8988T (cell line): ENCODE data around the gene P4HB.
"Not testable (repeated sequence)": the region's sequence is repeated elsewhere in the genome, so short reads cannot be mapped to it uniquely, and the experiment has no call there.

Source experiments
- DNase-seq: peaks from one replicate; pipeline ENCODE4 v3.0.0; 2011

Gene P4HB

DNA sequence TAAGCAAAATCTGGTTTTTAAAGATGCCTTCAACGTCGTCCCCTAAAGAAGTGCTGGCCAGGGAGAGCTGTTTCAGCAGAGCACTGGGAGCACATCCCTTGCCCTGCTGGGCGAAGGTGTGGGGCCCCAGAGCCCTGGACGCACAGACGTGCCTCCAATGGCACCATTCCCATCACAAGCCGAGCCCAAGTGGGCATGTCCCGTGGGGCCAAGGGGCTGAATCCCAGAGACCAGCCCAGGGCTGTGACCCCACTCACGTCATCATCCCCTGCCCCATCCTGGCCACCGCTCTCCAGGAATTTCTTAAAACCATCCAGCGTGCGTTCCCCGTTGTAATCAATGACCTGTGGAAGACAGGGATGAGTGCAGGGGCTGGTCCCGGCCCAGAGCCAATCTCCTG lies 15.4 kb downstream of the P4HB start:
- no peak for DNase-seq

DNA sequence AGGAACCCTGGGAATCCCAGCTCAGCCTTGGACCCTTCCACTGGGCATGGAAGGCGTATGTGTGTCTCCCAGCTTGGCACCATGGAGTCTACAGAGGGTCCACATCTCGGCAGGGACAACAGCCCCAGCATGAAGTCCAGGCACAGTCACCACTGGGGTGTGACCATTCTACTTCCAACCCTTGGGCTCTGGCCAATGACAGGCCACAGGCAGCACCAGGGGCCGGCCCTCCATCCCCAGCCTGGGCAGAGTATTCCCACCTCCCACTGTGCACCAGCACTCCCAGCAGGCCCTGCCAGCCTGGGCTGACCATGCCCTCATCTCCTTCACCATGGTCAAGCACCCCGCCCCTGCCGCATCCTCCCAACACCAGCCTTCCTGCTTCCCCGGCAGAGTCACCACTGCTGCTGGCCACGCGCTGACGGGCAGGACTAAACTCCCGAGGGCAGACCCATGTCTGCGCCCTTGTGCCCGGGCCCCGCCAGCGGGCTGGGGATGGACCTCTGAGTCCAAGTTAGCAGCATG lies 15.9 kb downstream of the P4HB start:
- DNase-seq, result no peak

DNA sequence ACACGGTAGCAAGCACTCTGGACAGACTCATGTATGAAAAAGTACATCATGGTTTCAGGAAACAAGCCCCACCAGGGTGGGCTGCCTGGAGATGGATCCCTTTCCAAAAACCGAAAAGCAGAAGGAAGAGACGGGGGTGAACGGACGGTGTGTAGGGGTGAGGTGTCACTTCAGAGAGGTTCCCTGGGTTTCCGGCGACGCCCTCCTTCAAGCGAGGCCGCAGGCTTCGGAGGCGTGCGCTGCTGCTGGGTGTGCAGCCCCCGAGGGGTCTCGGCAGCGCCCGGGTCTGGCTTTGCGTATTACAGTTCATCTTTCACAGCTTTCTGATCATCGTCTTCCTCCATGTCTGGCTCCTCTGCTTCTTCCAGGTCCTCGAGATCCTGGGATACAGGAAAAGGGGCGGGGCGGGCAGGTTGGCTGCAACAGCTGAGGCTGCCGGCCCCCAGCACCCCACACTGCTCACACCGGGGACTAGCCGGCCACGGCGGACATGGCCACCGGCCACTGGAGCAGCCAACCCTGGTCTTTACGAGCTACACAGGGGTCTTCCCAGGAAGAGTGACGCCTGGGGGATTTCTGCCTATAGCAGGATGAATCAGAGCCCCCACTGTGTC lies 16.5 kb downstream of the P4HB start:
- no peak for DNase-seq

DNA sequence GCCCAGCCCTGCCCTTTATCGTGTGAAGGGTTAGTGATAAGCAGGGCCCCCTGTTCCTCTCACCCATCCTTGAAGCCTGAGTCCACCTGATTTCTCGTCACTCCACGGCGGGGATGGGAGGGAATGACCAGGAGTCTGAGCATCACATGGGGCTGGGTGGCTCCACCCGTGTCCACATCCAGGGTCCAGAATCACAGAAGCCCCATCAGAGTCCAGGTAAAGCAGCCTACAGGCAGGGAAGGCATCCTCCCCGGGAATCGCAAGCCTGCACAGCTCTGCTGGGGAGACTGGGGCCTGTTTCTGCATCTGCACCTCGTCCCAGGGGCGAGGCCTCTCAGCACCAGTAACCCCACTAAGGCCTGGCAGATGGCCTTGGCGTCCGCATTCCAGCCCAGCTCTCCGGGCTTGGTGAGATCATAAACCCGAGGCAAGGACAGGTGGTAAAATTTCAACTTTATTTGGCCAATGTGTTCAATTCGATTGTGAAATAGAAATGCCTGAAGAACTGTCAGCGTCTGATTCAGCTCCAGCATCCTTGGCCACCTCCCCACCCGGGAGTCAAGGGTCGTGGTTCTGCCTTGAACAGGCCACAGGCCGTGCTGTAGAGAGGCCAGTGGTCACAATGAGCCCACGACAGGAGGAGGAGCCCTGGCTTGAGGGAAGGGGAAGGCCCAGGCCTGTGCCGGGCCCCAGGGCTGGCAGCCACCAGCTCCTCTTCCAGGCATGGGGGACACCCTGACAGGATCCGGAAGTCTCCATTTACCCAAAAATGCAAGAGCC lies 17.4 kb downstream of the P4HB start:
- no peak for DNase-seq

DNA sequence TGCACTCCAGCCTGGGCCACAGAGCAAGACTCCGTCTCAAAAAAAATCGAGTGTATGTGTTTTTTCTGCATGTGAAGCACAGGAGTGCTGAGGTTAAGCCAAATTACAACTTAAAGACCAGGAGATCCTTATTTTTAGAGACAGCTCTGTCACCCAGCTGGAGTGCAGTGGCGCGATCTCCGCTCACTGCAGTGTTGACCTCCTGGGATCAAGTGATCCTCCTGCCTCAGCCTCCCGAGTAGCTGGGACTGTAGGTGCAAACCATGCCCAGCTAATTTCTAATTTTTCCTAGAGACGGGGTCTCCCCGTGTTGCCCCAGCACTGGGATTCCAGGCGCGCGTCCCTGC lies 18.0 kb downstream of the P4HB start:
- no peak for DNase-seq

DNA sequence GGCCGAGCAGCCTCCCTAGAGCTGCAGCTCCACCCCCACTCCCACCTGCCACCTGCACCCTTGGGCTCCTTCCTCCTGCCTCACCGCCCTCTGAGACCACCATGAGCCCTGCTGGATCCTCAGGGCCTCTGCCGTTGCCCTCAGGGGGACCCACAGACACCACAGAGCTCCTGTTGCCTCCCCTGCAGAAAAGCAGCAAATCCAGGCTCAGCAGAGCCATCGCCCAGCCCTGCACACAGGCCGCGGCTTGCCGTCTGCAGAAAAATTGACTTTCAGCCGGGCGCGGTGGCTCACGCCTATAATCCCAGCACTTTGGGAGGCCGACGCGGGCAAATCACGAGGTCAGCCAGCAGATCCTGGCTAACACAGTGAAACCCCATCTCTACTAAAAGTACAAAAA lies 18.5 kb downstream of the P4HB start:
- no peak for DNase-seq

DNA sequence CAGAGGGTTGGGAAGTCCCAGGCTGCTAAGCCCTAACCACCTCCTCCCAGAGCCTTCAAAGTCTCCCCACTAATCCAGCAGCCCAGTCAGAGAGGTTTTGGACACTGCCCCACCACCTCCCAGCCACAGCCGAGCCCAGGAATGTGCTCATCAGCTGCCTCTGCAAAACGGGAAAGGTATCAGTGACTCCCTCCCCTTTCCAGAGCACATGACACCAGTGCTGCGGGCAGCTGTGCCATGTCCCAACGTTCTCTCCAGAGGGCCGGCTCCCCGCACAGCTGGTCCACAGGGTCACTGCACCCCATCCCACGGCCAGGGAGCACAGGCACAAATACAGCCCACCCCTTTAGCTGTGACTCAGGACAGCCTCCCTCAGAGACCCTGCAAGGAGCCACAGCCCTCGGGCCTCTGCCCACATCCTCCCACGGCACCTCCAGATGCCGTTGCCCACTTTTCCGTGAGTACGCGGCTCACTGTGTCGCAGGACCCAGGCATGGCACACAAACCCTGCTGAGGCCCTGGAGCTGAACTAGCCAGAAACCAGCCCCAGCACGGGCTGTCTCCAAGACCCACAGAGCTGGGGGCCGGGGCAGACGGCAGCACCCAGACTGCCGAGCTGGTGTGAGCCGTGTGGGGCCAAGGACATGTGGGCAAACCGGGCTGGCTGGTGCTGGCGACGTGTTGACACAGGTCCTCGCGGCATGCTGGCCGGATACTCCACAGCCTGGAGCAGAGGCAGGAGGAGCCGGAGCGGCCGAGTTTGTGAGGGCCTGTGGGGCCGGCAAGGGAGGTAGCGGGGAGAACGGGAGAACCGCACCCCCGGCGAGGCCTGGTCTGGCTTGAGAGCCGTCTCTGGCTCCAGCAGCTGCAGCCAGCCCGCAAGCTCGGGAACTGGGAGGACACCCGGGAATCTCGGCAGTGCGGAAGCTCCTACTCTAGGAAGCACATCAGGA lies 19.2 kb downstream of the P4HB start:
- DNase-seq, result no peak

DNA sequence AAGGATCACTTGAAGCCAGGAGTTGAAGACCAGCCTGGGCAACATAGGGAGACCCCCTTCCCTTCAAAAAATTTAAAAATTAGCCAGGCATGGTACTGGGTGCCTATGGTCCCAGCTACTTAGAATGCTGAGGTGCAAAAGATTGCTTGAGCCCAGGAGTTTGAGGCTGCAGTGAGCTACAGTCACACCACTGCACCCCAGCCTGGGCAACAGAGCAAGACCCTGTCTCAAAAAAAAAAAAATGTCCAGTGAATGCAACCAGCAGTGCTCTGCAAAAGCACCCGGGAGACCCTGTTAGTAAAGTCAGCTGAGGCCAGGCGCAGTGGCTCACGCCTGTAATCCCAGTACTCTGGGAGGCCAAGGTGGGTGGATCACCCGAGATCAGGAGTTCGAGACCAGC lies 20.3 kb downstream of the P4HB start:
- not testable (repeated sequence) for DNase-seq

DNA sequence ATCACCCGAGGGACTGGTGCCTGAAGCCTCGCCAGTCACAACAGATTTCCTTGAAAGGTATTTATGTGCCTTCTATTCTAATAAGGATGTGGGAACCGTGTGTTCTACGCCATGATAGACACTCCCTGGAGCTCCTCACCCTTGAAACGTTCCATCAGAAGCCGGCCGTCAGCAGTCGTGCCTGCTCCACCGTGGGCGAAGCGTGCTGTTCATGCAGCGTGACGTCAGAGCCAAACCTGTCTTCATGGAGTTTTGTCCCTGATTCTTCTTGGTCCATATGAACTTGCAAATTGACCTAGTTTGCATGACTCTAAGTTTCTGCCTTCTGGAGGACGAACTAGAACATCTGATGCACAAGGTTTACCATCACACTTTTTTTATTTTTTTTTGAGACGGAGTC lies 21.0 kb downstream of the P4HB start:
- no peak for DNase-seq

DNA sequence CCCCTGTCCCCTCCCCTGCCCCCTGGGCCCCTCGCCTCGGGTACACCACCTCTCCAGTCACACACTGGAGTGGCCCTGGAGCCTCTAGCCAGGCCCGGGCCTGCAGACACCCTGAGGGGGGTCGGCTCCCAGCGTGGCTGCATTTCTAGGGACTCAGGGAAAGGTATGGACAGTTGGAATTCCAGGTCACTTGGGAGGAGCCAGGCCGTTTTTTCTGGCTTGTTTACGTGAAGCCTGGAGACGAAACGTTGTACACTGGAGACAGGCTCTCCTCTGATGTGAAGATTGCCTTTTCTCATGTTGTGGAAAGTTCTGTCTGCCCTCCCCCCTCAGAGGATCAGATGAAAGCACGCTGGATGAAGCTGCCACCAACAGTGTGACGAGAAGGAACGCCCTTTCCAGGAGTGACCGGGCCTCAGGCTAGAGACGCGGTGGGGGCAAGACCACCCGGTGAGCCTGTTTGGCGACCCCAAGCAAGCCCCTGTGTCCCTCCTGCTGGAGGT lies 21.5 kb downstream of the P4HB start:
- no peak for DNase-seq

DNA sequence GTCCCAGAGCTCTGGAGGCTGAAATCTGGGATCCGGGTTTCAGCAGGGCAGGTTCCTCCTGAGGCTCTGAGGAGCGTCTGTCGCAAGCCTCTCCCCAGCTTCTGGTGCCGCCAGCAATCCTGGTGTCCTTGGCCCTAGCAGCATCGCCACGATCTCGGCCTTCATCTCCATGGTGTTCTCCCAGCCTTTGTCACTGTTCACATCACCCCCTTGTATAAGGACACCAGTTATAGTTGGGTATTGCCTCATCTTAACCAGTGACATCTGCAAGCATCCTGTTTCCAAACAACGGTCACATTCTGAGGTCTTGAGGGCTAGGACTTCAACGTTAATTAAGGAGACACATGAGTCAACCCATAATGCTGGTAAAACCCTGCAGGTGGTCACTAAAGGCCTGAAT lies 22.7 kb downstream of the P4HB start:
- DNase-seq, result no peak

DNA sequence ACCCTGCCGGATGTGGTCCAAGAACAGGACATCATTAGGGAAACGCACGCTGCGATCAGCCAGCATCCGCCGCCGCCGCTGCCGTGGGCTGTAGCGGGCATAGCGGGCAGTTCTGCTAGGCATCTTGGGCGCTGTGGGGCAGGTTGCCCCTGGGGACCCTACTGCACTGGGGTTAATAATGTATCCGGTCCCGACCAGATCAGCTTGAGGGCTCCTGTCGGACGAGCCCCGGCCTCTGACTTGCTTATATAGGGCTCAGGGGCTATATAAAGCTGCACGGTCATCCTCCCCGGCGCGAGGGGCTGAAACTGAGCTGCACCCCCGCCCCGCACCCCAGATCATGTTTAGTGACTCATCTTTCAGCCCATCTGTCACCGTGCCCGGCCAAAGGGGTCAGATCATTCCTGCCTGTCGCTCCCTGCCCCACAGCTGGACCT lies 25.5 kb downstream of the P4HB start, which contains the start of gene PPP1R27:
Gene PPP1R27, minus strand, starts transcription at position 220 of the 437 bp plus-strand sequence. Its CDS starts 97 bp downstream, at position 123.
- no peak for DNase-seq

DNA sequence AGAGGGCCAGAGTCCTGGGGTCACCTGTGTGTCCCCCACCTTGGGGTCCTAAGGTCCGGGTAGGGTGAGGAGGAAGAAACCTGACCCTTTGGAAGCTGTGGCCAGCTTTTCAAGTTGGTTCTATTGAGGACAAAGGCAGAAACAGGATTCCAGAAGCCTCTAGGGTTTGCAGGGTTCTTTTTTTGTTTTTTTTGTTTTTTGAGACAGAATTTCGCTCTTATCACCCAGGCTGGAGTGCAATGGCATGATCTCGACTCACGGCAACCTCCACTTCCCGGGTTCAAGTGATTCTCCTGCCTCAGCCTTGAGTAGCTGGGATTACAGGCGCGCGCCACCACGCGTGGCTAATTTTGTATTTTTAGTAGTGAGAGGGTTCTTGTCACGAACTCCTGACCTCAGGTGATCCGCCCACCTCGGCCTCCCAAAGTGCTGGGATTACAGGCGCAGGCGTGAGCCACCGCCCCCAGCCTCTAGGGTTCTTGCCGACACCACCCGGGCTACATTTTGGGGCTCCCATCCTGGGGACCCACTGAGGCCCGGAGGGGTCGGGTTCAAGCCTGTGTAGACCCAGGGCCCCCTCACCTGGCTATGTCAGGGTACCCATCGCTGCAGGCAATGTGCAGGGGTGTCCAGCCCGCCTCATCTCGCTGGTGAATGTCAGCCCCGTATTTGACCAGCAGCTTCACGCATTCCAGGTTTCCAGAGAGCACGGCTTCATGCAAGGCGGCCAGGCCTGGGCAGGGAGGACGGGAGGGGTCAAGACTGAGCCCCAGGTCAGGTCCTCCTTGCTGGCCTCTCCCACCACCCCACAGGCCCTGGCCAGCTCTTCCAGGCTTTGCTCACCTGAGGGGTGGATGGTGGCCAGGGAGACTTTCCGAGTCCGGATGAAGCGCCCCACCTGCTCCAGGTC lies 26.2 kb downstream of the P4HB start:
- DNase-seq, result no peak

DNA sequence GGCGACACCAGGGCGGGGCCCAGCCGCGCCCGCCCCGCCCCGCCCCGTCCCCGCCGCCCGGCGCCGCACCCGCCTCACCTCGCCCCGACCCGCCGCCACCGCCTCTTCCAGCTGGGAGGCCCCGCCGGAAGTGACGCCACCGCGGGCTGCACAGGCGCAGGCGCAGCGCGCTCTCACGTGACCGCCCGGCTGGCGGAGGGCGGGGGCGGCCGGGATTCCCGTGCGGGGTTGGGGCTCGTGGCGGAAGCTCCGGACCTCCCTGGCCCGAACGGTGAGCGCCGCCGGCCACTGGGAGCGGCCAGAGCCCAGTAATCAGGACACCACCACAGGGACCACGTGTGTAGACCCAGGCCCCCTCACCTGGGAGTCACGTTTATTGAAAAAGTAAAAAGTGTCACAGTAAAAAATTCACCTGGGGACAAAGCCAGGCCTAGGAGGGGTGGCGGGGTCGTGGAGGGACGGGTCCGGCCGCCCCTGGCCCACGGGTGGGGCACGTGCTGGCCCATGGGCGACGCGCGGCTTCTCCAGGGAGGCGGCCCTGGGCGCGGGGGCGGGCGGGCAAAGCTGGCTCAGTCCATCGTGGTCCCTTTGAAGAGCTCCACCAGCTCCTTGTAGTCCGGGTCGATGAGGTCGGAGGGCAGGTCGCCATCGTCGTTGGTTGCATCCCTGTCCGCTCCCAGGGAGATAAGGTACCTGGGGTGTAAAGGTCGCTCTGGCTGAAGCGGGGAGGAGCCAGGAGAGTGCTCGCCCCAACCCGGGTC lies 27.0 kb downstream of the P4HB start, which contains the start of gene MCRIP1:
Gene MCRIP1, minus strand, starts transcription at position 132 of the 761 bp plus-strand sequence. CDS start 8,785 bp downstream, outside the sequence.
- DNase-seq, result peak; percentile 93

DNA sequence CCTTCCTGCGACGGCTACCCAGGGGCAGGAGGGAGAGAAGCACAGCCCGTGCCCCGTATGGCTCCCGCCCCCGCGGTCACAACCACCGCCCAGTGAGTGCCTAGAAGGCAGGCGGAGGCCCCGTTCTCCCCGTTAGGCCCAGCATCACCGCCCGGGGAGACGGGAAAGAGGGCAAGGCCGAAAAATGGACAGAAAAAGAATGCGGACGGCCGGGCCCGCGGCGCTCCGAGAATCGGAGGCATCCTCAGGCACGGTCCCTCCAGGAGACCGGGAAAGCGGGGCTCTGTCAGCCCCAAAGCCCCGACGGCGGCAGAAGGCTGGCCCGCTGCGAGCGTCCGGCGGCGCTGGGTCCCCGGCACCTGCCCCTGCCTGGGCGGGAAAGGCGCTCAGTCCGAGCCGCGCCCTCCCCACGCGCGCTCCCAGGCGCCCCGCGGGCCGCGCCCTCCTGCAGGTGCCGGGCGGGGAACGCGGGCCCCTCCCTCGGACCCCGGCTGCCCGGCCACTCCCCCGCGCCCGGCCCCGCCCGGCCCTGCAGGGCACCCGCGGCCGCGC lies 27.7 kb downstream of the P4HB start:
- DNase-seq, result no peak

DNA sequence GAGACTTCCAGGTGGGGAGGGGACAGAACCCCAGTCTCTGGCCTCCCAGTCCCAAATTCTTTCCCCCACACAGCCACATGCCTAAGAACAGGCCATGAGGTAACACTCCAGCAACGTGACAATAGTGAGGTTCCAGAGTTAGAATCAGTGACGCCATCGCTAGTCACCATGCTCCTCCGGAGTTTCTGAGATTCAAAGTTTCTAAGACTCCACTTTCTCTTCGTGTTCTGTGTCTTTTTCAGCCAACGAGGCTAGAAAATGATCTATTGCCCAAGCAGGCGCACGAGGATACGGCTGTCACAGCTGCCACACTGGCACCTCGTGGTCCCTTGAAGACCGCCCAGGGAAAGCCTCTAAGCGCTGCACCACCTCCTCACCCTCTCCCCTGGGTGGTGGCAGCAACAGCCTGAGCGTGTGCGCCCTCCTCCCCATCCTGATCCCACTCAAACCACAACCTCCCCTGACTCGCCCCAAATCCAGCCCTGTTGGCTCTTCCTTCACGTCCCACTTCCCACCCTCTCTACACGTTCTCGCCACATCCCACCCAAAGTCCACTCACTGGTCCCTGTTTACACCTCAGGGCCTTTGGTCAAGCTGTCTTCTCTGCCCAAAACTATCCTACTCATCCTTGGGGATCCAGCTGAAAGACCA lies 28.3 kb downstream of the P4HB start:
- no peak for DNase-seq

DNA sequence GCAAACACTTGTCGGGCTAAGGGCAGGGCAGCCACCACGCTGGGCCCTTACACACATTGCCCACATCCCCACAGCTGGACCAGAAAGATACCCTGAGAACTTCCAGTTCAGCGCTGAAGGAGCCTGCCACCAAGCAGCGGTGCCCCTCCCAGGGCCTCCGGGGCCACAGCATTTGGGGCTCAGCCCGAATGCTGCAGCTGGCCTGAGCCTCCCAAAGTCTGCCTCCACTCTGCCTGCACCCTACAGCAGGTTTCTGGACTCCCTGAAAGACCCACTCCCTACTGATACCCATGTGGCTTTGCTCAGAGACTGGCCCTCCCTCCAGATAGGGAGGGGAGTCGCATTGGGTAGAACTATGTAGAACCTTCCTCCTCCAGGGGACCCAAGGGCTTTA lies 28.8 kb downstream of the P4HB start:
- no peak for DNase-seq

DNA sequence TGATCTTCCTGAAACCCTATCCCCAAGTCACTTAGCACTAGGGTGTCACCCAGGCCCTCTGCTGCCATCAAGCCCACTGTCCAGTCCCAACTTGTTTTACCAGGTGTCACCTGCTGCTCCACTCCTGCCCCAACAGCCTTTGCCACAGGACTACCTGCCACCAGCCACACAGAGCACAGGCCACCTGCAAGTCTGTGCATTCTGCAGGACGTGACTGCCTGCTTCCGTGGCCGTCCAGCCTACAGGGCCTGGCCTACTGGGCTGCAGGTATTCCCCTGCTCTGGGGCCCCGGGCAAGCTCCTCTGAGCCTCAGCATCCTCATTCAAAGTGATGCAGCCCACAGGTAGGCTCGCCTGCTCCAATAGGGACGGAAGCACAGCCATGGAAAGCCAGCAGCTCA lies 30.5 kb downstream of the P4HB start:
- DNase-seq, result no peak

DNA sequence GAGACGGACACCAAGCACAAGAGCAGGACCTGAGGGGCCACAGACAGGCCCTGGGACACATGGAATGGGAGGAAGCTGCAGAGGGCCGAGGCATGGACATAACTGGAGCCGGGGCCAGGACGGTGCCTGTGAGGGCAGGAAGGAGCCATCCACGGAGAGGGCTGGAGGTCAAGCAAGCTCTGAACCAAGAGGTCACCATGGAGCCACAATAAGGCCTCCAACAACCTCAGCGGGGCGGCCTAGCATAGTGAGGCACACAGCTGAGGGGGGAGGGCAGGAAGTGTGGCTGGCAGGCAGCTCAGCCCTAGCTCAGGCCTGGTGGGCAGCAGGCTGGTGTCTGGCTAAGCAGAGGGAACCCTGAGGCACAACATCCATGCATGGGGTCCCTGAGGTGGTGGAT lies 31.7 kb downstream of the P4HB start:
- DNase-seq, result no peak

DNA sequence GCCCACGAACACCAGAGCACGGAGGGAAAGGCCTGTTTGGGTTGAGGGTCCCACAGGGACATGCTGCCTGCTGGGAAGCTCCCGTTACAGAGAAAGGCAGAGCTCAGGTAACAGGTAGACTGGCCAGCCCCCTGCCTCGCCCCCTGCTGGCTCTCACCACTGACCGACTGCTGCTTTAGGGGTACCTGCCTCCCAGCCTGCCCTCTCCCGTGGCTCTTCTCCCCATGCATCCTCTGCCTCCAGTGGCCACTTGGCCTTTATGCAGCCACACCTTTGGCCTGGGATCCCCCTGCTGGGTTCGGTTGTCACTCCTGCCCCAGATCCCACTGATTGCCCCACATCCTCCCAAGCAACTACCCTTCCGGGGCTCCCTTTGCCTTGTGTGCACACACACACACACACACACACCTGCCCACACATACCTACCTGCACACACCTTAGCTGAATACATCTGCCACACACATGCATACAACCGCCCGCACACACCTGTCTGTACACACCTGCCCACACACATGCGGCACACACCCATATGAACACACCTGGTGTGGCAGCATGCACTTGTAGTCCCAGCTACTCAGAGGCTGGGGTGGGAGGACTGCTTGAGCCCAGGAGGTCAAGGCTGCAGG lies 34.4 kb downstream of the P4HB start:
- DNase-seq, result no peak
